Heart left ventricle (tissue), 16 donors: ENCODE results near the gene AMIGO3. TPM values are rescaled to one million over a fixed set of nuclear protein-coding genes. Genes with fewer than 3 reads are reported as not detected.

Experiments
- ATAC-seq, 4 donors: fragments of 200-7000 bp; cut with Tn5 transposase; one replicate each; pipeline ENCODE4 v1.9.1; 2020 to 2022; ENCODE audit warnings: moderate library complexity in 4 of 4, mild to moderate bottlenecking in 3 of 4, moderate number of reproducible peaks in 1 of 4
- DNase-seq, 5 donors: peaks; one replicate each; pipeline ENCODE4 v3.0.0-alpha.2; 2020
- H3K27ac ChIP-seq, 12 donors: fragments of 200-600 bp; sonication (generic) in 4 of 12; one replicate each; pipeline versions ENCODE4 v1.5.0 to v1.8.0; 2016 to 2022; ENCODE audit warnings: mild to moderate bottlenecking in 2 of 12
- H3K27me3 ChIP-seq, 9 donors: fragments of 200-600 bp; sonication (generic) in 2 of 9; one replicate each; pipeline versions ENCODE4 v1.5.1 to v1.8.0; 2016 to 2022; ENCODE audit warnings: mild to moderate bottlenecking in 3 of 9
- H3K36me3 ChIP-seq, 9 donors: fragments of 200-600 bp; sonication (generic) in 2 of 9; one replicate each; pipeline versions ENCODE4 v1.5.0 to v1.8.0; 2018 to 2022; ENCODE audit warnings: mild to moderate bottlenecking in 2 of 9
- H3K4me1 ChIP-seq, 12 donors: fragments of 200-600 bp; sonication (generic) in 4 of 12; one replicate each; pipeline versions ENCODE4 v1.5.0 to v1.8.0; 2016 to 2022; ENCODE audit warnings: mild to moderate bottlenecking in 3 of 12
- H3K4me3 ChIP-seq, 12 donors: fragments of 200-600 bp; sonication (generic) in 4 of 12; one replicate each; pipeline versions ENCODE4 v1.5.0 to v1.8.0; 2017 to 2022; ENCODE audit warnings: mild to moderate bottlenecking in 9 of 12, moderate library complexity in 4 of 12
- H3K9me3 ChIP-seq, 12 donors: fragments of 200-600 bp; sonication (generic) in 4 of 12; one replicate each; pipeline versions ENCODE4 v1.5.0 to v1.8.0; 2016 to 2022; ENCODE audit warnings: mild to moderate bottlenecking in 1 of 12
- POLR2A ChIP-seq, 2 donors: fragments of 450-650 bp; IDR thresholded peaks; one replicate each; pipeline ENCODE4 v1.6.1; 2017; ENCODE audit warnings: antibody characterized with exemption in 2 of 2, mild to moderate bottlenecking in 2 of 2, moderate library complexity in 2 of 2
- WGBS, 4 donors: extraction: QIAGEN DNeasy Blood & Tissue Kit in 2 of 4; methylation state at CpG; one replicate each; pipeline versions ENCODE4 v1.1.5 to v1.1.7; 2013 to 2018; 5-methylcytosine and 5-hydroxymethylcytosine counted together
- intact Hi-C, 10 donors: fragments of 100-400 bp; cut with DNase I; formaldehyde crosslinking; loops; one replicate each; pipeline versions ENCODE4 v1.11.1 to v1.14.2; 2022
- polyA plus RNA-seq, 2 donors: library from polyadenylated mRNA; stranded (reverse); fragments of 200-250 nt; gene quantifications; one replicate each; pipeline ENCODE4 v1.2.3, GENCODE V29; 2013
- total RNA-seq, 9 donors: library from RNA; depleted of rRNA in 2 of 9; stranded (reverse); fragments of >200 nt in 2 of 9; fragmentation: NEBNext Ultra II Directional in 3 of 9; extraction: Animal tissue kit (Norgen Biotek cat#: 25700) in 3 of 9; gene quantifications; one replicate each; pipeline versions ENCODE4 v1.1.0 to v1.2.4, GENCODE V29; 2016 to 2023
- TF ChIP-seq, protein P1 (sequence below), 12 donors: fragments of 200-600 bp; sonication (generic) in 4 of 12; IDR thresholded peaks; one replicate each; pipeline versions ENCODE4 v1.5.0 to v1.8.0; 2018 to 2022; ENCODE audit warnings: antibody characterized with exemption in 12 of 12, mild to moderate bottlenecking in 5 of 12
- donor health status: ischemic (EF 13 %, LVEDD 7.1; RV severe dilation, severe dysfunction).
- donor health status: healthy with polysubstance abuse.
- donor health status: DM: no; HTN: yes; CAD: no.
- donor health status: DM: no; HTN: no; CAD: no.
- donor health status: ischemic (EF 25% LVEDD 6.9; RV normal size, moderate dysfunction).
- donor health status: ischemic (EF 25% LVEDD 5.7; RV mildly dilated, moderate dysfunction).
- donor health status: healthy.
- donor health status: DM: yes; HTN: yes; CAD: no.
- donor health status: ischemic (EF 35%, LVEDD 5.7; RV mildly dilated, moderate dysfunction).
- donor health status: nonischemic (EF 11% LVEDD 7.7; RV severe dilation, severe dysfunction).
- donor health status: DM: yes; HTN: yes; CAD: no.
- donor health status: PGD.
- donor health status: ischemic (EF 29% LVEDD 5.4; RV normal size, mild dysfunction).
- donor health status: nonischemic (EF 23%, LVEDD 6.1; RV moderate dilation, normal function).

AMIGO3 gene
- total and polyA plus RNA-seq, 11 donors: 0.14 to 1.4 (median 0.69) TPM; not detected in 6

DNA sequence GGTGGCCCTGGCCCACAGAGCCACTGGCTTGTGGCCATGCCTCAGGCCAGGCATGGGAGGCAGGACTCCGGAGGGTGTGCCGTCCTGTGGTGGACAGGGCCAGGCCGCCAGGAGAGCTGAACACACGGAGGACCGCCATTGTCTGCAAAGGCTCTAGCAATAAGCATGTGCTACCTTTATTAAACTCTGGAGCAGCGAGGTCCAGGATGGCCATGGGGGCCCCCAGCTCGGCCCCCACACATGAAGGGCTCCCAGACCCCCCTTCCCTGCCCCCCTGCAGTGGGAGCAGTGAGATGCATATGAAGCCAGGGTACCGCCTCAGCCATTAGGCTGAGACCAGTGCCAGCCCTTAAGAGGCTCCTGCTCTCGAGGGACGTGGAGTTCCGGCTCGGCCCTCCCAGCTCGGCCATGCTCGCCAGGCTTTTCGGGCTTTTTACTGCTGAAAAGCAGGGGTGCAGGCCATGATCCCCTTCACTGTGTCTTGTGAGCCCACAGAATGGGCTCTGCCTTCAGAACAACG, 2.7 kb downstream of the AMIGO3 start:
- intact Hi-C loops: loop anchor here in 2 of 10 donors (10.0 kb wide), 2 partner anchors 118 to 188 kb away; partner anchors contain the start of gene MST1R (in 1 of the 2)
- Histone ChIP-seq H3K27me3 (no peaks in the 10 kb centered on the region), H3K4me3 (no peak overlapping the region), H3K9me3 (no peaks in the 10 kb centered on the region), H3K27ac (no peak overlapping the region), H3K36me3 (peaks cover 2 to 59% (median 33%) of the 10 kb centered on the region in 9 donors), H3K4me1 (peaks cover 6 to 23% (median 12%) of the 10 kb centered on the region in 12 donors)
- TF ChIP-seq, protein P1, sequence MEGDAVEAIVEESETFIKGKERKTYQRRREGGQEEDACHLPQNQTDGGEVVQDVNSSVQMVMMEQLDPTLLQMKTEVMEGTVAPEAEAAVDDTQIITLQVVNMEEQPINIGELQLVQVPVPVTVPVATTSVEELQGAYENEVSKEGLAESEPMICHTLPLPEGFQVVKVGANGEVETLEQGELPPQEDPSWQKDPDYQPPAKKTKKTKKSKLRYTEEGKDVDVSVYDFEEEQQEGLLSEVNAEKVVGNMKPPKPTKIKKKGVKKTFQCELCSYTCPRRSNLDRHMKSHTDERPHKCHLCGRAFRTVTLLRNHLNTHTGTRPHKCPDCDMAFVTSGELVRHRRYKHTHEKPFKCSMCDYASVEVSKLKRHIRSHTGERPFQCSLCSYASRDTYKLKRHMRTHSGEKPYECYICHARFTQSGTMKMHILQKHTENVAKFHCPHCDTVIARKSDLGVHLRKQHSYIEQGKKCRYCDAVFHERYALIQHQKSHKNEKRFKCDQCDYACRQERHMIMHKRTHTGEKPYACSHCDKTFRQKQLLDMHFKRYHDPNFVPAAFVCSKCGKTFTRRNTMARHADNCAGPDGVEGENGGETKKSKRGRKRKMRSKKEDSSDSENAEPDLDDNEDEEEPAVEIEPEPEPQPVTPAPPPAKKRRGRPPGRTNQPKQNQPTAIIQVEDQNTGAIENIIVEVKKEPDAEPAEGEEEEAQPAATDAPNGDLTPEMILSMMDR (IDR thresholded peaks at IDR 0.05): no peak
- TF ChIP-seq POLR2A (IDR thresholded peaks at IDR 0.05): no peak
- peak in 2 of 5 donors; percentile 24 to 48 for DNase-seq
- ATAC-seq: no peak
- WGBS, 4 donors: 90 to 97% (median 93%) methylated on average over 13 to 16 of the region's 16 CpGs

DNA sequence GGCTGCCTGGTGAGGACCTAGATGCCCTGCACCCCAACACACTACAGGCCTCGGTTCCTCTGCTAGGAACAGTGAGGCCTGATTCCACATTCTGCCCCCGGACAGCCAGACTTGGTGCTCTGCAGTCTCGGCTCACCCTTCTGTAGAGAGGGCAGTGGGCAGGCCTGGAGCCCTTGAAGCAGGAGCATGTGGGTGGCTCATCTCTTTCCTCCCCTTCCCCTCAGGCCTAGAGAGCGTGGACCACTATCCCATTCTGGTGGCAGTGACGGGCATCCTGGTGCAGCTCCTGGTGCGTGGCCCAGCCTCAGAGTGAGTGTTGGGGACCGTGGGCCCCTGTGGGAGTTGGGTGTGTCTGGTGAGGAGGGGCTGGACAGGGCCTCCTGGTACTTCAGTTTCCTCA, 3.3 kb downstream of the AMIGO3 start:
- intact Hi-C loops: loop anchor here in 2 of 10 donors (10.0 kb wide), 2 partner anchors 119 to 189 kb away; partner anchors contain the start of gene MST1R (in 1 of the 2)
- Histone ChIP-seq H3K36me3 (peaks cover under 1 to 59% (median 30%) of the 10 kb centered on the region in 9 donors), H3K4me1 (peaks cover 6 to 23% (median 12%) of the 10 kb centered on the region in 12 donors), H3K9me3 (no peaks in the 10 kb centered on the region), H3K27me3 (no peaks in the 10 kb centered on the region), H3K27ac (no peak overlapping the region), H3K4me3 (no peak overlapping the region)
- ATAC-seq: no peak
- peak in 2 of 5 donors; percentile 16 to 34 for DNase-seq
- no peak for TF ChIP-seq POLR2A (IDR thresholded peaks at IDR 0.05)
- TF ChIP-seq, protein P1 (IDR thresholded peaks at IDR 0.05): no peak
- 94 to 96% (median 95%) methylated on average over 3 to 7 of the region's 7 CpGs; no CpG with 5 or more reads in 1 of the 4 donors for WGBS, 4 donors

DNA sequence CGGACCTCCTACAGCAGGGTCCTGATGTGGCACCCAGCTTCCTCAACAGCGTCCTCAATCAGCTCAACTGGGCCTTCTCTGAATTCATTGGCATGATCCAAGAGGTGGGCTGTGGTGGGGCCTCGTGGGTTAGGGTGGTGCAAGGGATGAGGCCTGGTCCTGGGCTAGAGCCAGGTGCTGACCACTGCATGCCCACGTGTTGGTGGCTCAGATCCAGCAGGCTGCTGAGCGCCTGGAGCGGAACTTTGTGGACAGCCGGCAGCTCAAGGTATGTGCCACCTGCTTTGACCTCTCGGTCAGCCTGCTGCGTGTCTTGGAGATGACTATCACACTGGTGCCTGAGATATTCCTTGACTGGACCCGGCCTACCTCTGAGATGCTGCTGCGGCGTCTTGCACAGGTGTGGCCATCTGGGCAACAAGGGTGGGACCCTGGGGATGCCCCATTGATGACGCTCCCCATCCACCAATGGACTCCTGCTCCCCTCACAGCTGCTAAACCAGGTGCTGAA, 3.8 kb downstream of the AMIGO3 start:
- H3K9me3 ChIP-seq: no peaks in the 10 kb centered on the region
- peak in 2 of 5 donors; percentile 27 to 44 for DNase-seq
- no peak overlapping the region for H3K4me3 ChIP-seq
- 91 to 94% (median 93%) methylated on average over 6 to 13 of the region's 13 CpGs for WGBS, 4 donors
- H3K36me3 ChIP-seq: peaks cover 0 to 56% (median 28%) of the 10 kb centered on the region in 9 donors
- H3K27ac ChIP-seq: no peak overlapping the region
- no peak for ATAC-seq
- intact Hi-C loops: loop anchor here in 2 of 10 donors (10.0 kb wide), 2 partner anchors 119 to 189 kb away; partner anchors contain the start of gene MST1R (in 1 of the 2)
- TF ChIP-seq POLR2A (IDR thresholded peaks at IDR 0.05): no peak
- TF ChIP-seq, protein P1 (IDR thresholded peaks at IDR 0.05): no peak
- peaks cover 6 to 23% (median 12%) of the 10 kb centered on the region in 12 donors for H3K4me1 ChIP-seq
- no peaks in the 10 kb centered on the region for H3K27me3 ChIP-seq
